Calu3 (cell line): ENCODE measurements around the gene ABCC12. TPM values are rescaled to one million over a fixed set of nuclear protein-coding genes. Genes with fewer than 3 reads are reported as not detected.

Source experiments
- BruUV-seq: library from RNA; stranded (reverse); fragments of 400-500 nt; replicated peaks from 2 replicates; lab custom pipeline; 2021; lab: Mats Ljungman, UMichigan
- CTCF ChIA-PET: fragments of 300-600 bp; sonication (Branson Sonifier 250); formaldehyde crosslinking; loops from one replicate; lab custom pipeline; 2022; ENCODE audit warnings: antibody characterized with exemption; lab: Charles Lee
- DNase-seq: peaks from one replicate; pipeline ENCODE4 v3.0.0; 2022
- H3K27ac Mint-ChIP-seq: one replicate; pipeline ENCODE4 v1.8.0; 2022; ENCODE audit warnings: mixed read lengths; ENCODE audit not compliant: unreplicated experiment
- H3K27me3 Mint-ChIP-seq: one replicate; pipeline ENCODE4 v1.8.0; 2022; ENCODE audit warnings: mixed read lengths; ENCODE audit not compliant: unreplicated experiment
- H3K36me3 Mint-ChIP-seq: one replicate; pipeline ENCODE4 v1.8.0; 2022; ENCODE audit warnings: mild to moderate bottlenecking, moderate library complexity, mixed read lengths; ENCODE audit not compliant: insufficient read depth, unreplicated experiment
- H3K4me1 Mint-ChIP-seq: one replicate; pipeline ENCODE4 v1.8.0; 2022; ENCODE audit warnings: mild to moderate bottlenecking, low read depth, mixed read lengths; ENCODE audit not compliant: unreplicated experiment
- H3K4me3 Mint-ChIP-seq: one replicate; pipeline ENCODE4 v1.8.0; 2022; ENCODE audit warnings: mild to moderate bottlenecking, low read depth, moderate library complexity, mixed read lengths; ENCODE audit not compliant: unreplicated experiment
- H3K9me3 Mint-ChIP-seq: one replicate; pipeline ENCODE4 v1.8.0; 2022; ENCODE audit warnings: low read depth, mixed read lengths; ENCODE audit not compliant: unreplicated experiment
- CTCF ChIP-seq: fragments of 200-600 bp; IDR thresholded peaks from one replicate; pipeline ENCODE4 v1.8.0; 2022; ENCODE audit warnings: antibody characterized with exemption; ENCODE audit not compliant: unreplicated experiment
- intact Hi-C: fragments of 100-400 bp; cut with micrococcal nuclease; formaldehyde crosslinking; loops from one replicate; pipeline ENCODE4 v1.10.0; 2022; ENCODE audit not compliant: unreplicated experiment
- total RNA-seq: library from RNA; stranded (reverse); gene quantifications from 2 replicates; pipeline ENCODE4 v1.2.3, GENCODE V29; 2022

The ABCC12 gene
- total RNA-seq, 1 experiment from 2014 or later = not detected

GRCh38 chr16:48114410-48114809 lies 41.4 kb downstream of the ABCC12 start:
- Mint-ChIP-seq H3K36me3 (no peaks in the 10 kb centered on the region), H3K27me3 (peaks cover 85% of the 10 kb centered on the region), H3K4me3 (no peak overlapping the region), H3K9me3 (no peaks in the 10 kb centered on the region), H3K27ac (no peak overlapping the region), H3K4me1 (no peaks in the 10 kb centered on the region)
- intact Hi-C loops = loop anchor here (5.0 kb wide), 1 partner anchor 972 kb away; the partner anchor contains the start of gene NETO2
- no TSS peak for BruUV-seq
- DNase-seq = no peak
- TF ChIP-seq CTCF = no peak
- CTCF ChIA-PET = interaction anchor here (0.5 kb wide), 1 partner anchor 57 kb away, joined by 4 read pairs; no protein-coding TSS in a partner anchor

- Mint-ChIP-seq H3K9me3 (no peaks in the 10 kb centered on the region), H3K4me1 (no peaks in the 10 kb centered on the region), H3K27ac (no peak overlapping the region), H3K4me3 (no peak overlapping the region), H3K36me3 (no peaks in the 10 kb centered on the region), H3K27me3 (peaks cover 85% of the 10 kb centered on the region)
- CTCF ChIA-PET = no interaction called here
- intact Hi-C loops = loop anchor here (5.0 kb wide), 1 partner anchor 971 kb away; the partner anchor contains the start of gene NETO2
- peak; percentile 18 for DNase-seq
- no TSS peak for BruUV-seq
- no peak for TF ChIP-seq CTCF
Measured at GRCh38 chr16:48113471-48113870, 42.3 kb downstream of the ABCC12 start.

GRCh38 chr16:48113001-48113400 lies 42.8 kb downstream of the ABCC12 start:
- Mint-ChIP-seq H3K27me3 (peaks cover 89% of the 10 kb centered on the region), H3K4me1 (no peaks in the 10 kb centered on the region), H3K27ac (no peak overlapping the region), H3K4me3 (no peak overlapping the region), H3K36me3 (no peaks in the 10 kb centered on the region), H3K9me3 (no peaks in the 10 kb centered on the region)
- TF ChIP-seq CTCF = no peak
- CTCF ChIA-PET = no interaction called here
- intact Hi-C loops = loop anchor here (5.0 kb wide), 1 partner anchor 971 kb away; the partner anchor contains the start of gene NETO2
- no TSS peak for BruUV-seq
- DNase-seq = no peak

GRCh38 chr16:48112600-48112999 lies 43.2 kb downstream of the ABCC12 start:
- CTCF ChIA-PET = no interaction called here
- BruUV-seq = no TSS peak
- Mint-ChIP-seq H3K4me3 (no peak overlapping the region), H3K4me1 (no peaks in the 10 kb centered on the region), H3K36me3 (no peaks in the 10 kb centered on the region), H3K27me3 (peaks cover 93% of the 10 kb centered on the region), H3K9me3 (no peaks in the 10 kb centered on the region), H3K27ac (no peak overlapping the region)
- intact Hi-C loops = loop anchor here (5.0 kb wide), 1 partner anchor 970 kb away; the partner anchor contains the start of gene NETO2
- DNase-seq = no peak
- TF ChIP-seq CTCF = no peak
